ENCODE data around the gene ZDHHC11. TPM values are rescaled to one million over a fixed set of nuclear protein-coding genes. Genes with fewer than 3 reads are reported as not detected.
"Not testable (repeated sequence)": the region's sequence is repeated elsewhere in the genome, so short reads cannot be mapped to it uniquely, and the experiment has no call there.

Gene ZDHHC11
- total RNA-seq, 1 donor from 2014 or later: 47.6 TPM

DNA sequence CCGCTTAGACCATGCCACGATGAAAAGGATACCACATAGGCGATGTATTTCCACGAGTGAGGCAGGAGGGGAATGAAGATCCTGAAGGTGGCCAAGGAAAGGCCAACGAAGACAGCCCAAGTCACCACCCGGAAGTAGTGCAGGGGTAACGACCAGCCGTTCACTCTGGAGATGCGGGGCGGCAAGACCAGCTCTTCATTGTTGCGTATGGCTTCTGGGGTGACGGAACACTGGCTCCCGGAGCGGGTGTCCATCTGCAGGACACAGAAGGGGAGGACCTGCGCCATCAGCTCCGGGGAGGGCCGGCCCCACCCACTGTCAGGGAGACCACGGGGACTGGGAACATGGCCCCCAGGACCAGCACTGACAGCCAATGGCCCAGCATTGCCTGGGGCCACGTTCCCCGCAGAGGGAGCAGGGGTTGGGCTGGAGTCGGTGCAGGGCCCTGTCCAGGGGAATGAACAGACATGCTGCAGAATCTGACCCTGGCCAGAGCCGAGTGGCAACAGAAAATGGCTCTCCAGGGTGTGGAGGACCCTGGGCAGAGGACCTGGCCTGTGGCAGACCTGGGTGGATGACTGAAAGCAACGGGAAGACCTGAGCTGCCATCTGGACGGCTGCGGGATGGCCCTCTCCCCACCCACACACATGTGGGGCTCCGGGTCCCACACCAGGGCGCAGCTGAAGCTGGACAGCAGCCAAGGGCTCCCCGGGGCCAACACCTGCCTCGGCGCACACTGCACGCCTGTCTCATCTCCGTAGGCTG, 83.9 kb downstream of the ZDHHC11 start:
- H3K4me1 Mint-ChIP-seq (ENCODE audit: low read depth): peaks cover 1% of the 10 kb centered on the region
- H3K36me3 Mint-ChIP-seq (ENCODE audit: insufficient read depth): peaks cover 11% of the 10 kb centered on the region
- TF ChIP-seq, protein P1, sequence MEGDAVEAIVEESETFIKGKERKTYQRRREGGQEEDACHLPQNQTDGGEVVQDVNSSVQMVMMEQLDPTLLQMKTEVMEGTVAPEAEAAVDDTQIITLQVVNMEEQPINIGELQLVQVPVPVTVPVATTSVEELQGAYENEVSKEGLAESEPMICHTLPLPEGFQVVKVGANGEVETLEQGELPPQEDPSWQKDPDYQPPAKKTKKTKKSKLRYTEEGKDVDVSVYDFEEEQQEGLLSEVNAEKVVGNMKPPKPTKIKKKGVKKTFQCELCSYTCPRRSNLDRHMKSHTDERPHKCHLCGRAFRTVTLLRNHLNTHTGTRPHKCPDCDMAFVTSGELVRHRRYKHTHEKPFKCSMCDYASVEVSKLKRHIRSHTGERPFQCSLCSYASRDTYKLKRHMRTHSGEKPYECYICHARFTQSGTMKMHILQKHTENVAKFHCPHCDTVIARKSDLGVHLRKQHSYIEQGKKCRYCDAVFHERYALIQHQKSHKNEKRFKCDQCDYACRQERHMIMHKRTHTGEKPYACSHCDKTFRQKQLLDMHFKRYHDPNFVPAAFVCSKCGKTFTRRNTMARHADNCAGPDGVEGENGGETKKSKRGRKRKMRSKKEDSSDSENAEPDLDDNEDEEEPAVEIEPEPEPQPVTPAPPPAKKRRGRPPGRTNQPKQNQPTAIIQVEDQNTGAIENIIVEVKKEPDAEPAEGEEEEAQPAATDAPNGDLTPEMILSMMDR (IDR thresholded peaks at IDR 0.05; ENCODE audit: unreplicated experiment): no peak
- H3K27me3 Mint-ChIP-seq: no peaks in the 10 kb centered on the region
- H3K27ac Mint-ChIP-seq: no peak overlapping the region
- DNase-seq (ENCODE audit: low spot score, unreplicated experiment): no peak
- no peak overlapping the region for H3K4me3 Mint-ChIP-seq (ENCODE audit: low read depth)
- peaks cover 5% of the 10 kb centered on the region for H3K9me3 Mint-ChIP-seq (ENCODE audit: low read depth)

DNA sequence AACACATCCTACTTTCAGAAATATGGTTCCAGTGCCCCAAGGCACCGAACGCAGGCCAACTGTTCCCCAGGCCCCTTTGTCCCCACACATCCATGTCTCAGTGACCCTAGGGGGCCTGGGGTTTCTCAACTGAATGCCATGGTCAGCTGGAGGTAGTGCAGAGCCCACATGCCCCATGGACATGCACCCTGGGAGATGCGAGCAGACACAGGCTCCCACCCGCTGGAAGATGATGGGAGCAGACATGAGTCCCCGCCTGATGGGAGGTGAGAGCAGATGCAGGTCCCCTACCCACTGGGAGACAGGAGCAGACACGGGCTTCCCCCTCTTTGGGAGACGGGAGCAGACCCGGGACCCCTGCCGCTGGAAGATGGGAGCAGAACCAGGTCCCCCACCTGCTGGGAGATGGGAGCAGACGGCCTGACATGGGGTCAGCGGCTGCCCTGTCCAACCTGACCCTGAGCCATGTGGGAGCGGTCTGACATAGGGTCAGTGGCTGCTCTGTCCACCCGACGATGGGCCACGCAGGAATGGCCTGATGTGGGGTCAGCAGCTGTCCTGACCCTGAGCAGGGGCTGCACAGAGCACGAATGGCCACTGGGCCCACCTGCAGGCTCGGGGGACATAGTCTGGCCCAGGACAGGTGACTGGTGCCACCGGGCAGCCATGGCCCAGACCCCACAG, 84.7 kb downstream of the ZDHHC11 start:
- no peak overlapping the region for H3K4me3 Mint-ChIP-seq (ENCODE audit: low read depth)
- peaks cover 5% of the 10 kb centered on the region for H3K9me3 Mint-ChIP-seq (ENCODE audit: low read depth)
- H3K27ac Mint-ChIP-seq: peak overlapping the region; percentile 25
- no peak for DNase-seq (ENCODE audit: low spot score, unreplicated experiment)
- TF ChIP-seq, protein P1 (IDR thresholded peaks at IDR 0.05; ENCODE audit: unreplicated experiment): no peak
- peaks cover 1% of the 10 kb centered on the region for H3K4me1 Mint-ChIP-seq (ENCODE audit: low read depth)
- H3K27me3 Mint-ChIP-seq: no peaks in the 10 kb centered on the region
- H3K36me3 Mint-ChIP-seq (ENCODE audit: insufficient read depth): peaks cover 10% of the 10 kb centered on the region

DNA sequence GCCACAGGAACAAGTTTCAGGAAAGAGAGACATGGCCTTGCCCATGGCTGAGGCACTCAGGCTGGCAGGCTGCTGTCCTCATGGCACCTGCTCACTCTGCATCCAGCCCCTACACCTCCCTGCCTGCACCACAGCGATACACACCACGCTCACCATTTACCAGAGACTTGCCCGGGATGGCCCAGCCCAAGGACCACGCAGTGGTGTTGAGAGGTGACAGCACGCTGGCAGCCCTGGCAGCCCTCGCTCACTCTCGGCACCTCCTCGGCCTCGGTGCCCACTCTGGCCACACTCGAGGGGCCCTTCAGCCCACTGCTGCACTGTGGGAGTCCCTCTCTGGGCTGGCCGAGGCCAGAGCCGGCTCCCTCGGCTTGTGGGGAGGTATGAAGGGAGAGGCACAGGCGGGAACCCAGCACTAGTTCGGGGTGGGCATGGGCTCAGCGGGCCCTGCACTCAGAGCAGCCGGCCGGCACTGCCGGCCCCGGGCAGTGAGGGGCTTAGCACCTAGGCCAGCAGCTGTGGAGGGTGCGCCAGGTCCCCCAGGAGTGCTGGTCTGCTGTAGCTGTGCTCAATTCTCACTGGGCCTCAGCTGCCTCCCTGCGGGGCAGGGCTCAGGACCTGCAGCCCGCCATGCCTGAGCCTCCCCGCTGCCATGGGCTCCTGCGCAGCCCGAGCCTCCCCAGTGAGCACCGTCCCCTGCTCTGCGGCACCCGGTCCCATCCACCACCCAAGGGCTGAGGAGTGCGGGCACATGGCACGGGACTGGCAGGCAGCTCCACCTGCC, 86.6 kb downstream of the ZDHHC11 start:
- Mint-ChIP-seq H3K36me3 (ENCODE audit: insufficient read depth) (peaks cover 10% of the 10 kb centered on the region), H3K4me3 (ENCODE audit: low read depth) (no peak overlapping the region), H3K27ac (no peak overlapping the region), H3K27me3 (peaks cover 4% of the 10 kb centered on the region), H3K4me1 (ENCODE audit: low read depth) (peaks cover 9% of the 10 kb centered on the region), H3K9me3 (ENCODE audit: low read depth) (peaks cover 5% of the 10 kb centered on the region)
- no peak for DNase-seq (ENCODE audit: low spot score, unreplicated experiment)
- TF ChIP-seq, protein P1 (IDR thresholded peaks at IDR 0.05; ENCODE audit: unreplicated experiment): no peak

DNA sequence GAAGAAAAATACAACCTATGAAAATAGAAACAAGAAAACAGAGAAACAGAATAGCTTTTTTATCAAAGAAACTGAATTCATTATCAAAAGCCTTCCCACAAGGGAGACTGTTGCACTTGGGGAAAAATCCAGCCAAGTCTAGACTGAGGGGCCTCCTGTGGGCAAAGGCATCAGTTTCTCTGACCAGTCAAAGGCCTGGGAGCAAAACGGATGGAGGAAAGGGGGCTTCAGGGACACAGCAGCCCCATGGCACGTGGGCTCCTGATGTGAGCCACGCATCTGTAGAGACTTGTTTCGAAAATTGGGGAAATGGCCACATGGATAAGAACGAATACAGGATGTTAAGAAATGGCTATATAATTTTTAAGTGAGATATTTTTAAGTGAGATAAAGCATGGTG, 87.4 kb downstream of the ZDHHC11 start:
- Mint-ChIP-seq H3K36me3 (ENCODE audit: insufficient read depth) (peaks cover 10% of the 10 kb centered on the region), H3K27ac (no peak overlapping the region), H3K4me3 (ENCODE audit: low read depth) (no peak overlapping the region), H3K27me3 (peaks cover 4% of the 10 kb centered on the region), H3K9me3 (ENCODE audit: low read depth) (peaks cover 5% of the 10 kb centered on the region), H3K4me1 (ENCODE audit: low read depth) (peaks cover 17% of the 10 kb centered on the region)
- TF ChIP-seq, protein P1 (IDR thresholded peaks at IDR 0.05; ENCODE audit: unreplicated experiment): no peak
- DNase-seq (ENCODE audit: low spot score, unreplicated experiment): no peak

DNA sequence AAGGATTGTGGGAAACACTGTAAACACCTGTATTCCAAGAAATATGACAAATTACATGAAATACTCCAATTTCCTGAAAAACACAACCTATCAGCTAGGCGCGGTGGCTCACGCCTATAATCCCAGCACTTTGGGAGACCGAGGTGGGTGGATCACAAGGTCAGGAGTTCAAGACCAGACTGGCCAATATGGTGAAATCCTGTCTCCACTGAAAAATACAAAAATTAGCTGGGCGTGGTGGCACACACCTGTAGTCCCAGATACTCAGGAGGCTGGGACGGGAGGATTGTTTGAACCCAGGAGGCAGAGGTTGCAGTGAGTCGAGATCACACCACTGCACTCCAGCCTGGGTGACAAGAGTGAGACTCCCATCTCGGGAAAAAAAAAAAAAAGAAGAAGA, 87.8 kb downstream of the ZDHHC11 start:
- DNase-seq (ENCODE audit: low spot score, unreplicated experiment); H3K36me3 Mint-ChIP-seq (ENCODE audit: insufficient read depth); H3K4me3 Mint-ChIP-seq (ENCODE audit: low read depth); H3K27me3 Mint-ChIP-seq; H3K27ac Mint-ChIP-seq; H3K9me3 Mint-ChIP-seq (ENCODE audit: low read depth): not testable (repeated sequence)
- H3K4me1 Mint-ChIP-seq (ENCODE audit: low read depth): peaks cover 21% of the 10 kb centered on the region
